CD8-positive, alpha-beta memory T cell (primary cell): ENCODE measurements around the gene PPA2. TPM values are rescaled to one million over a fixed set of nuclear protein-coding genes. Genes with fewer than 3 reads are reported as not detected.

Experiments used
- CTCF ChIA-PET: fragments of 350-600 bp; sonication (Branson Sonifier 250); formaldehyde crosslinking; loops from one replicate; lab custom pipeline; 2021; ENCODE audit warnings: antibody characterized with exemption; lab: Charles Lee
- POLR2A ChIA-PET: fragments of 350-600 bp; sonication (Branson Sonifier 250); formaldehyde crosslinking; loops from one replicate; lab custom pipeline; 2021; ENCODE audit warnings: antibody characterized with exemption; lab: Charles Lee
- DNase-seq, 5 donors: peaks; one replicate each; pipeline versions ENCODE4 v3.0.0 to v3.0.0-alpha.2; 2020 to 2022; ENCODE audit warnings: mixed read lengths in 1 of 5
- H3K27ac ChIP-seq: one replicate; pipeline ENCODE4 v1.7.0; 2013; ENCODE audit warnings: low read depth, mild to moderate bottlenecking, low read length, moderate library complexity
- H3K27me3 ChIP-seq: 2 replicates; pipeline ENCODE4 v1.7.0; 2013; ENCODE audit warnings: low read length, mild to moderate bottlenecking; ENCODE audit not compliant: insufficient read depth, poor library complexity, severe bottlenecking
- H3K36me3 ChIP-seq: 2 replicates; pipeline ENCODE4 v1.7.0; 2013; ENCODE audit warnings: mild to moderate bottlenecking, low read length, moderate library complexity; ENCODE audit not compliant: insufficient read depth
- H3K4me1 ChIP-seq: 2 replicates; pipeline ENCODE4 v1.7.0; 2013; ENCODE audit warnings: mild to moderate bottlenecking, low read length, moderate library complexity; ENCODE audit not compliant: insufficient read depth
- H3K4me3 ChIP-seq: 2 replicates; pipeline ENCODE4 v1.7.0; 2013; ENCODE audit warnings: mild to moderate bottlenecking, low read length
- H3K9me3 ChIP-seq: 2 replicates; pipeline ENCODE4 v1.7.0; 2013; ENCODE audit warnings: mild to moderate bottlenecking, low read length
- H3K27ac Mint-ChIP-seq, 8 donors: one replicate each; pipeline ENCODE4 v1.8.0; 2020 to 2021; ENCODE audit warnings: mixed read lengths in 8 of 8, mild to moderate bottlenecking in 6 of 8, inconsistent platforms in 3 of 8, moderate library complexity in 3 of 8
- H3K27me3 Mint-ChIP-seq, 2 donors: one replicate each; pipeline ENCODE4 v1.8.0; 2020 to 2021; ENCODE audit warnings: mixed read lengths in 2 of 2, mild to moderate bottlenecking in 1 of 2, moderate library complexity in 1 of 2
- H3K36me3 Mint-ChIP-seq, 3 donors: one replicate each; pipeline ENCODE4 v1.8.0; 2020 to 2021; ENCODE audit warnings: mixed read lengths in 3 of 3, inconsistent platforms in 1 of 3, mild to moderate bottlenecking in 1 of 3
- H3K4me1 Mint-ChIP-seq, 3 donors: one replicate each; pipeline ENCODE4 v1.8.0; 2020 to 2021; ENCODE audit warnings: mixed read lengths in 3 of 3, inconsistent platforms in 1 of 3, mild to moderate bottlenecking in 1 of 3
- H3K4me3 Mint-ChIP-seq, 7 donors: one replicate each; pipeline ENCODE4 v1.8.0; 2020 to 2021; ENCODE audit warnings: mixed read lengths in 7 of 7, mild to moderate bottlenecking in 6 of 7, moderate library complexity in 4 of 7, inconsistent platforms in 2 of 7
- H3K9me3 Mint-ChIP-seq, 5 donors: one replicate each; pipeline ENCODE4 v1.8.0; 2020 to 2022; ENCODE audit warnings: mixed read lengths in 5 of 5, mild to moderate bottlenecking in 3 of 5, moderate library complexity in 2 of 5, inconsistent platforms in 1 of 5
- polyA plus RNA-seq: library from polyadenylated mRNA; unstranded; fragments of 300-500 nt; fragmentation: Illumina TruSeq; gene quantifications from one replicate; pipeline ENCODE4 v1.2.3, GENCODE V29; 2021
- total RNA-seq, 2 experiments: library from RNA; stranded (reverse); gene quantifications; one replicate each; pipeline ENCODE4 v1.2.3, GENCODE V29; 2021

PPA2 gene
- total and polyA plus RNA-seq, 3 experiments from 2014 or later, result 98.6 to 140 (median 113) TPM

DNA sequence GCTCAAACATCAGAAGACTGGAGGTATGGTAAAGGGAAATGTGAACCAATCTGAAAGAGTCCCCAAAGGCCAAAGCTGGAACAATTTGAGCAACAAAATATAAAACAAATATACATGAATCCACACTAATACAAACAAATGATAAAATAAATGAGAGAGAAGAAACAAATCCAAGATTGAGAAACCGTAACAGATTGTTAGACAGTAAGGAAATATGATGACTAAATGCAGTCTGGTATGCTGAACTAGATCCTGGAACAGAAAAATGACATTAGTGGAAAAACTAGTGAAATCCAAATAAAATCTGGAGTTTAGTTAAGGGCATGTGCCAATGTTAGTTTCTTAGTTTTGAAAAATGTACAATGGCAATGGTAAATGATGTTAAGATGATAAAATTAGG is 15.9 kb downstream of the PPA2 start:
- ChIA-PET CTCF (interaction anchor here (3.4 kb wide), 1 partner anchor 16 kb away, joined by 14 read pairs; the partner anchor contains the start of gene PPA2), POLR2A (no interaction called here)
- Mint-ChIP-seq H3K27me3 (no peaks in the 10 kb centered on the region), H3K27ac (no peak overlapping the region), H3K36me3 (peaks cover 4 to 39% (median 13%) of the 10 kb centered on the region in 3 donors), H3K9me3 (no peaks in the 10 kb centered on the region), H3K4me1 (peaks cover 40 to 75% (median 64%) of the 10 kb centered on the region in 3 donors), H3K4me3 (no peak overlapping the region)
- Histone ChIP-seq H3K4me3 (no peak overlapping the region), H3K4me1 (no peaks in the 10 kb centered on the region), H3K27me3 (no peaks in the 10 kb centered on the region), H3K9me3 (no peaks in the 10 kb centered on the region), H3K36me3 (peaks cover 5% of the 10 kb centered on the region), H3K27ac (no peak overlapping the region)
- DNase-seq, result no peak

DNA sequence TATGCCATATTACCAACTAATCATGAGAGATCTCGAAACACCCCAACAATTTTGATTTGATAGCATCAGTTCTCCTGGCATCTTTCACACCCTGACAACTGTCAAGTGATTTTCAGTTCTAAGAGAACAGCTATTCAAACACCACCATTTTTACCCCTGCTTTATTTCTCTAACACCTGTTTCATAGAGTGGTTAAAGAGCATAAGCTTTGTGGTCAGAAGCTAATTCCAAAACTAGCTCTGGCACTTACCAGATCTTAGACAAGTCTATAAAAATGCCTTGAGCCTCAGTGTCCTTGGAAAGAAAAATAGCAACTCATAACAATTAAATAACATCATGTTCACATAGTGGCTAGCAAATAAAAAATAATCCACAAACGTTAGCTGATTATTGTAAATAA is 17.9 kb downstream of the PPA2 start:
- DNase-seq, result no peak
- Mint-ChIP-seq H3K4me1 (peaks cover 26 to 58% (median 52%) of the 10 kb centered on the region in 3 donors), H3K27me3 (no peaks in the 10 kb centered on the region), H3K9me3 (no peaks in the 10 kb centered on the region), H3K27ac (peak overlapping the region in 1 of 8 donors; percentile 12), H3K4me3 (no peak overlapping the region), H3K36me3 (peaks cover 6 to 54% (median 9%) of the 10 kb centered on the region in 3 donors)
- Histone ChIP-seq H3K9me3 (no peaks in the 10 kb centered on the region), H3K27ac (no peak overlapping the region), H3K27me3 (no peaks in the 10 kb centered on the region), H3K4me1 (no peaks in the 10 kb centered on the region), H3K4me3 (no peak overlapping the region), H3K36me3 (peaks cover 5% of the 10 kb centered on the region)
- ChIA-PET CTCF (interaction anchor here (0.9 kb wide), 1 partner anchor 9 kb away, joined by 3 read pairs; no protein-coding TSS in a partner anchor), POLR2A (interaction anchor here (0.6 kb wide), 1 partner anchor 18 kb away, joined by 4 read pairs; the partner anchor contains the start of gene PPA2)

GRCh38 chr4:105455182-105455581 is 18.7 kb downstream of the PPA2 start:
- DNase-seq, result no peak
- H3K4me1 ChIP-seq, result no peaks in the 10 kb centered on the region
- H3K9me3 ChIP-seq, result no peaks in the 10 kb centered on the region
- peaks cover 5% of the 10 kb centered on the region for H3K36me3 ChIP-seq
- H3K9me3 Mint-ChIP-seq, result no peaks in the 10 kb centered on the region
- no peak overlapping the region for H3K27ac ChIP-seq
- CTCF ChIA-PET, result interaction anchor here (0.9 kb wide), 1 partner anchor 10 kb away, joined by 3 read pairs; no protein-coding TSS in a partner anchor
- H3K4me3 ChIP-seq, result no peak overlapping the region
- POLR2A ChIA-PET, result no interaction called here
- H3K4me3 Mint-ChIP-seq, result no peak overlapping the region
- peaks cover 6 to 57% (median 11%) of the 10 kb centered on the region in 3 donors for H3K36me3 Mint-ChIP-seq
- peaks cover 24 to 52% (median 47%) of the 10 kb centered on the region in 3 donors for H3K4me1 Mint-ChIP-seq
- H3K27ac Mint-ChIP-seq, result no peak overlapping the region
- no peaks in the 10 kb centered on the region for H3K27me3 ChIP-seq
- no peaks in the 10 kb centered on the region for H3K27me3 Mint-ChIP-seq

- Mint-ChIP-seq H3K27ac (peak overlapping the region in 1 of 8 donors; percentile 4), H3K4me3 (no peak overlapping the region), H3K36me3 (peaks cover 10 to 59% (median 15%) of the 10 kb centered on the region in 3 donors), H3K9me3 (no peaks in the 10 kb centered on the region), H3K27me3 (no peaks in the 10 kb centered on the region), H3K4me1 (peaks cover 20 to 43% (median 38%) of the 10 kb centered on the region in 3 donors)
- CTCF ChIA-PET, result no interaction called here
- Histone ChIP-seq H3K4me3 (no peak overlapping the region), H3K4me1 (no peaks in the 10 kb centered on the region), H3K27me3 (no peaks in the 10 kb centered on the region), H3K36me3 (peaks cover 5% of the 10 kb centered on the region), H3K9me3 (no peaks in the 10 kb centered on the region), H3K27ac (no peak overlapping the region)
- no peak for DNase-seq
- POLR2A ChIA-PET, result no interaction called here
These were observed 20.2 kb downstream of the PPA2 start for GRCh38 chr4:105453550-105454205.

GRCh38 chr4:105451346-105451745 is 22.5 kb downstream of the PPA2 start:
- peaks cover 14 to 70% (median 20%) of the 10 kb centered on the region in 3 donors for H3K36me3 Mint-ChIP-seq
- H3K4me3 Mint-ChIP-seq, result no peak overlapping the region
- Histone ChIP-seq H3K4me1 (no peaks in the 10 kb centered on the region), H3K36me3 (peaks cover 9% of the 10 kb centered on the region), H3K27ac (no peak overlapping the region), H3K4me3 (no peak overlapping the region), H3K9me3 (no peaks in the 10 kb centered on the region), H3K27me3 (no peaks in the 10 kb centered on the region)
- no peaks in the 10 kb centered on the region for H3K27me3 Mint-ChIP-seq
- H3K9me3 Mint-ChIP-seq, result no peaks in the 10 kb centered on the region
- peaks cover 14 to 35% (median 25%) of the 10 kb centered on the region in 3 donors for H3K4me1 Mint-ChIP-seq
- ChIA-PET CTCF (interaction anchor here (0.8 to 0.9 kb wide), 2 partner anchors 20 to 23 kb away, joined by 3 to 4 read pairs; partner anchors contain the start of gene PPA2), POLR2A (no interaction called here)
- DNase-seq, result no peak
- peak overlapping the region in 2 of 8 donors; percentile 44 to 58 for H3K27ac Mint-ChIP-seq

DNA sequence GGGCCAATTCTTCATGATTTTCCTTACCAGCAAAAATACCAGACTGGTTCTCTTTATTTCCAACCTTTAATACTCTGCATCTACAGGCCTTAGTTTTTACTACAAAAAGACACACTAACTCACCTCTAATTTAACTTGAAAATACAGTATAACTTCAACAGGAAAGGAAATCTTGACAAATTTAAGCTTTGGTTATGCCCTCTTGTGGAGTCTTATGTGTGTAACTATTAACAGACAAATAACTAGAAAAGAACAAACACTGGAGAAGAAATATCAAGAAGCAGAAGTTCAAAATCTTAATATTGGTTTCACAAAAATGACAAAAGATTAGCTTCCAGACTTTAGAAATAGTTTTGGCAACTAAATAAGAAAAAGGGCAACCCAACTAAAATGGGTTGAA is 33.0 kb downstream of the PPA2 start:
- ChIA-PET POLR2A (no interaction called here), CTCF (interaction anchor here (1.5 to 3.0 kb wide), 2 partner anchors 14 to 33 kb away, joined by 3 to 11 read pairs; partner anchors contain the start of gene PPA2)
- H3K4me1 Mint-ChIP-seq, result peaks cover 0 to 1% (median under 1%) of the 10 kb centered on the region in 3 donors
- DNase-seq, result no peak
- no peak overlapping the region for H3K27ac ChIP-seq
- H3K36me3 Mint-ChIP-seq, result peaks cover 34 to 40% (median 34%) of the 10 kb centered on the region in 3 donors
- no peak overlapping the region for H3K4me3 ChIP-seq
- no peaks in the 10 kb centered on the region for H3K4me1 ChIP-seq
- no peak overlapping the region for H3K4me3 Mint-ChIP-seq
- H3K27me3 Mint-ChIP-seq, result no peaks in the 10 kb centered on the region
- H3K27ac Mint-ChIP-seq, result no peak overlapping the region
- peaks cover 11% of the 10 kb centered on the region for H3K36me3 ChIP-seq
- no peaks in the 10 kb centered on the region for H3K9me3 ChIP-seq
- H3K9me3 Mint-ChIP-seq, result peaks cover 0 to 6% (median 5%) of the 10 kb centered on the region in 5 donors
- no peaks in the 10 kb centered on the region for H3K27me3 ChIP-seq

GRCh38 chr4:105437637-105438036 is 36.2 kb downstream of the PPA2 start:
- no peak overlapping the region for H3K4me3 Mint-ChIP-seq
- Histone ChIP-seq H3K36me3 (peaks cover 22% of the 10 kb centered on the region), H3K27me3 (no peaks in the 10 kb centered on the region), H3K9me3 (no peaks in the 10 kb centered on the region), H3K4me3 (no peak overlapping the region), H3K4me1 (no peaks in the 10 kb centered on the region), H3K27ac (no peak overlapping the region)
- H3K4me1 Mint-ChIP-seq, result peaks cover 0 to 9% (median 3%) of the 10 kb centered on the region in 3 donors
- peaks cover 0 to 13% (median 5%) of the 10 kb centered on the region in 5 donors for H3K9me3 Mint-ChIP-seq
- CTCF ChIA-PET, result no interaction called here
- H3K36me3 Mint-ChIP-seq, result peaks cover 43 to 66% (median 57%) of the 10 kb centered on the region in 3 donors
- H3K27me3 Mint-ChIP-seq, result no peaks in the 10 kb centered on the region
- no peak for DNase-seq
- H3K27ac Mint-ChIP-seq, result no peak overlapping the region
- POLR2A ChIA-PET, result no interaction called here

- ChIA-PET CTCF (no interaction called here), POLR2A (no interaction called here)
- H3K9me3 Mint-ChIP-seq, result peaks cover 0 to 13% (median 5%) of the 10 kb centered on the region in 5 donors
- H3K4me1 Mint-ChIP-seq, result peaks cover 0 to 9% (median 3%) of the 10 kb centered on the region in 3 donors
- Histone ChIP-seq H3K27me3 (no peaks in the 10 kb centered on the region), H3K27ac (no peak overlapping the region), H3K4me1 (no peaks in the 10 kb centered on the region), H3K36me3 (peaks cover 22% of the 10 kb centered on the region), H3K4me3 (no peak overlapping the region), H3K9me3 (no peaks in the 10 kb centered on the region)
- H3K27me3 Mint-ChIP-seq, result no peaks in the 10 kb centered on the region
- DNase-seq, result no peak
- H3K36me3 Mint-ChIP-seq, result peaks cover 45 to 74% (median 57%) of the 10 kb centered on the region in 3 donors
- H3K4me3 Mint-ChIP-seq, result no peak overlapping the region
- H3K27ac Mint-ChIP-seq, result peak overlapping the region in 1 of 8 donors; percentile 74
These were observed 37.4 kb downstream of the PPA2 start for GRCh38 chr4:105436414-105436813.
